Measurements from ENCODE around the gene CCDC33. TPM values are rescaled to one million over a fixed set of nuclear protein-coding genes. Genes with fewer than 3 reads are reported as not detected.

CCDC33 gene
- total and polyA plus RNA-seq, 2 experiments from 2014 or later = 2.6 to 2.8 TPM

DNA sequence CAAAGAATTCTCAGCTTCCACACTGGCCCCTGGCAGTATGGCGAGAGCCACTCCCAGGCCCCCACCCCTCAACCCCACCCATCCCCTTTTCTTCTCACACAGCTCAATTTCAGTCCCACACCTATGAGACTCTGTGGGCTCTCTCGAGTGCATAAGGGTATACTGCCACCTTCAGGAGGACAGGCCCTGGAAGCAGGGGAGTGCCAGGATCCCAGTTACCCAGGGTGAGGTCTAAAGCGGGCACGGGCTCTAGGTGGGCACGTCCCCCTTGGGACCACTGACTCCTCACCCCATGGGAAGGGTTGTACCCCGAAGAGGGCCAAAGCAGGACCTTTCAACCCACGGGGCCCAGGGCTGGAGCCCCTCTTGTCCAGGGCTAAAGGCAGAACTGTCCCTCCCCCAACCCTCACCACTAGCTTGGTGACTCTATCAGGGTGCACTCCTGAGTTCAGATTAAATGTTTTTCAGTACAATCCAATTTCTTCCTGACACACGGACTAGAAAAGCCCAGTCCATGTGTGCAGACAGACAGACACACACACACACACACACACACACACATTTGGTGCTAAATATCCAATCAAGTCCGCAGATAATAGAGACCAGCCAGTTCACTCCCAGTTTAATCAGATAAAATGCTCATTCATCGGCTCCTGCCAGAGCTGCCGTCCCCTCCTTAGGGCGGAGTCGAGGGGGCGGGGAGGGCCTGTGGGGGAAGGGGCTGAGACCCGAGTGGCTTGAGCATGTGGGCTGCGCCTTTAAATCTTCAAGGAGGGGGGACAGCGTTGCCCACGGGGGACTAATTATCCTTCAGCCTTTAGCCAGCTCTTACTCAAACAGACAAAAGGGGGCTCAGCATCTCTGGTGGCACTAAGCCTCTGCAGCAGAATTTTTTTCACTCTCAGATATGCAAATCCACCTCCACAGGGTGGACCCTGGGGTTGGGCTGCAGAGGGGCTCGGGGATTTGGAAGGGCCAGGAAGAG is 72.0 kb downstream of the CCDC33 start:
- Histone ChIP-seq H3K79me2 (replicated peaks; ENCODE audit: insufficient read depth) (no peaks in the 10 kb centered on the region), H3K4me1 (ENCODE audit: insufficient read depth) (peaks cover 39% of the 10 kb centered on the region), H4K20me1 (replicated peaks; ENCODE audit: insufficient read depth) (no peaks in the 10 kb centered on the region), H3K36me3 (ENCODE audit: insufficient read depth) (no peaks in the 10 kb centered on the region), H3K27ac (ENCODE audit: low read depth) (no peak overlapping the region), H3K4me3 (peak overlapping the region; percentile 36; the same call in 1 of the 2 replicates), H3F3A (replicated peaks; ENCODE audit: low read depth) (no peaks in the 10 kb centered on the region), H3K9me2 (ENCODE audit: insufficient read depth) (no peaks in the 10 kb centered on the region), H3K27me3 (ENCODE audit: insufficient read depth) (peaks cover 34% of the 10 kb centered on the region), H3K4me2 (peak overlapping the region; percentile 73), H2AFZ (0 out of 2 replicates have a peak overlapping the region, but pooled peaks have one; percentile 47)
- no peaks in the 10 kb centered on the region for H3K36me3 Mint-ChIP-seq (ENCODE audit: low read depth)
- peaks cover 43% of the 10 kb centered on the region for H3K27me3 Mint-ChIP-seq (ENCODE audit: insufficient read depth, low read depth, poor library complexity)
- H3K27ac Mint-ChIP-seq = no peak overlapping the region
- H3K4me1 Mint-ChIP-seq = peaks cover 63% of the 10 kb centered on the region
- DNase-seq (ENCODE audit: low spot score) = peak; percentile 82
- H3K4me3 Mint-ChIP-seq = peak overlapping the region; percentile 36; the same call in 2 of the 3 replicates
- ATAC-seq = peak; percentile 78
- no peaks in the 10 kb centered on the region; the same call in 2 of the 3 replicates for H3K9me3 Mint-ChIP-seq
- no peak for TF ChIP-seq EZH2 (IDR thresholded peaks at IDR 0.05; ENCODE audit: low read depth, unreplicated experiment)
- TF ChIP-seq, protein P1, sequence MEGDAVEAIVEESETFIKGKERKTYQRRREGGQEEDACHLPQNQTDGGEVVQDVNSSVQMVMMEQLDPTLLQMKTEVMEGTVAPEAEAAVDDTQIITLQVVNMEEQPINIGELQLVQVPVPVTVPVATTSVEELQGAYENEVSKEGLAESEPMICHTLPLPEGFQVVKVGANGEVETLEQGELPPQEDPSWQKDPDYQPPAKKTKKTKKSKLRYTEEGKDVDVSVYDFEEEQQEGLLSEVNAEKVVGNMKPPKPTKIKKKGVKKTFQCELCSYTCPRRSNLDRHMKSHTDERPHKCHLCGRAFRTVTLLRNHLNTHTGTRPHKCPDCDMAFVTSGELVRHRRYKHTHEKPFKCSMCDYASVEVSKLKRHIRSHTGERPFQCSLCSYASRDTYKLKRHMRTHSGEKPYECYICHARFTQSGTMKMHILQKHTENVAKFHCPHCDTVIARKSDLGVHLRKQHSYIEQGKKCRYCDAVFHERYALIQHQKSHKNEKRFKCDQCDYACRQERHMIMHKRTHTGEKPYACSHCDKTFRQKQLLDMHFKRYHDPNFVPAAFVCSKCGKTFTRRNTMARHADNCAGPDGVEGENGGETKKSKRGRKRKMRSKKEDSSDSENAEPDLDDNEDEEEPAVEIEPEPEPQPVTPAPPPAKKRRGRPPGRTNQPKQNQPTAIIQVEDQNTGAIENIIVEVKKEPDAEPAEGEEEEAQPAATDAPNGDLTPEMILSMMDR (conservative IDR thresholded peaks at IDR 0.05; ENCODE audit: low read depth in 2 of 2) = peak; percentile 70 to 90

DNA sequence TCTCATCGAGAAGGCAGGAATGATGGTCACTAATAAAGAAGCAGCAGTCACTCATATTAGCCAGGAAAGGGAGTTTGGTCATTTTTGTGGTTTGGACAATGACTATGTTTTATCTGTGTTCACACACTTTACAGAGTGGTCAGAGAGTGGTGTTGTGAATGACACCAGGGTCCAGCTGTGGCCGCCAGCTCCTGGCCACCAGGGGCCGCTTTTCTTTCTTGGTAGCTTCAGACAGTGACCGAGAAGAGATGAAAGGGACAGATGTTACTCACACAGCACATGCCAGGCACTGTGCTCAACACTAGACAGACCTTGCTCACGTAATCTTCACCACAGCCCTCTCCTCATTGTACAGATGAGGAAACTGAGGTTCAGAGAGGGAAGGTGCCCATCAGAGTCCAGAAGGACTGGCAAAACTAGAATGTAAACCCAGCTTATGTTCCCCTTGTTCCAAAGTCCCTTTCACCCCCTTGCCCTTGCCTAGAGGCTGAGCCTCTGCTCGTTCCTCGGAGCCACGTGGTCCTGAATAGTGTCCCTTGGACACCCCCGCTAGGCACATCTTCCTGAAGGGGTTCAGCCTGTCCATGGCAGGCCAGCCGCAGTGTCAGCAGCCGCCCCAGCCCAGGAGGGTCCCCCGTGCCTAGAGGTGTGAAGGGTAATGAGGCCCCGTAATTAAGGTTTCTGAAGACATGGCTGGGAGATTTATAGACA is 75.8 kb downstream of the CCDC33 start:
- DNase-seq (ENCODE audit: low spot score) = peak; percentile 69

More for the DNA sequence above, 75.8 kb downstream of the CCDC33 start:
- H2AFZ ChIP-seq = no peak overlapping the region
- peaks cover 58% of the 10 kb centered on the region for H3K4me1 Mint-ChIP-seq
- H3K27me3 ChIP-seq (ENCODE audit: insufficient read depth) = 0 out of 2 replicates have a peak, but pooled peaks cover 8% of the 10 kb centered on the region
- no peak overlapping the region for H3K27ac Mint-ChIP-seq
- peaks cover 32% of the 10 kb centered on the region for H3K27me3 Mint-ChIP-seq (ENCODE audit: insufficient read depth, low read depth, poor library complexity)
- H3F3A ChIP-seq (replicated peaks; ENCODE audit: low read depth) = no peaks in the 10 kb centered on the region
- H3K4me1 ChIP-seq (ENCODE audit: insufficient read depth) = peaks cover 32% of the 10 kb centered on the region
- no peaks in the 10 kb centered on the region for H3K79me2 ChIP-seq (replicated peaks; ENCODE audit: insufficient read depth)
- peak; percentile 42 for ATAC-seq
- no peak overlapping the region for H3K4me3 Mint-ChIP-seq
- H3K4me2 ChIP-seq = 0 out of 2 replicates have a peak overlapping the region, but pooled peaks have one; percentile 9
- no peaks in the 10 kb centered on the region for H3K36me3 Mint-ChIP-seq (ENCODE audit: low read depth)
- TF ChIP-seq, protein P2, sequence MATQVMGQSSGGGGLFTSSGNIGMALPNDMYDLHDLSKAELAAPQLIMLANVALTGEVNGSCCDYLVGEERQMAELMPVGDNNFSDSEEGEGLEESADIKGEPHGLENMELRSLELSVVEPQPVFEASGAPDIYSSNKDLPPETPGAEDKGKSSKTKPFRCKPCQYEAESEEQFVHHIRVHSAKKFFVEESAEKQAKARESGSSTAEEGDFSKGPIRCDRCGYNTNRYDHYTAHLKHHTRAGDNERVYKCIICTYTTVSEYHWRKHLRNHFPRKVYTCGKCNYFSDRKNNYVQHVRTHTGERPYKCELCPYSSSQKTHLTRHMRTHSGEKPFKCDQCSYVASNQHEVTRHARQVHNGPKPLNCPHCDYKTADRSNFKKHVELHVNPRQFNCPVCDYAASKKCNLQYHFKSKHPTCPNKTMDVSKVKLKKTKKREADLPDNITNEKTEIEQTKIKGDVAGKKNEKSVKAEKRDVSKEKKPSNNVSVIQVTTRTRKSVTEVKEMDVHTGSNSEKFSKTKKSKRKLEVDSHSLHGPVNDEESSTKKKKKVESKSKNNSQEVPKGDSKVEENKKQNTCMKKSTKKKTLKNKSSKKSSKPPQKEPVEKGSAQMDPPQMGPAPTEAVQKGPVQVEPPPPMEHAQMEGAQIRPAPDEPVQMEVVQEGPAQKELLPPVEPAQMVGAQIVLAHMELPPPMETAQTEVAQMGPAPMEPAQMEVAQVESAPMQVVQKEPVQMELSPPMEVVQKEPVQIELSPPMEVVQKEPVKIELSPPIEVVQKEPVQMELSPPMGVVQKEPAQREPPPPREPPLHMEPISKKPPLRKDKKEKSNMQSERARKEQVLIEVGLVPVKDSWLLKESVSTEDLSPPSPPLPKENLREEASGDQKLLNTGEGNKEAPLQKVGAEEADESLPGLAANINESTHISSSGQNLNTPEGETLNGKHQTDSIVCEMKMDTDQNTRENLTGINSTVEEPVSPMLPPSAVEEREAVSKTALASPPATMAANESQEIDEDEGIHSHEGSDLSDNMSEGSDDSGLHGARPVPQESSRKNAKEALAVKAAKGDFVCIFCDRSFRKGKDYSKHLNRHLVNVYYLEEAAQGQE (IDR thresholded peaks at IDR 0.05; ENCODE audit: unreplicated experiment) = no peak
- TF ChIP-seq, protein P1 (conservative IDR thresholded peaks at IDR 0.05; ENCODE audit: low read depth in 2 of 2) = peak; percentile 75 to 79
- no peaks in the 10 kb centered on the region for H3K9me2 ChIP-seq (ENCODE audit: insufficient read depth)
- H3K36me3 ChIP-seq (ENCODE audit: insufficient read depth) = no peaks in the 10 kb centered on the region
- H3K4me3 ChIP-seq = no peak overlapping the region
- H3K9me3 Mint-ChIP-seq = no peaks in the 10 kb centered on the region; the same call in 2 of the 3 replicates
- no peak overlapping the region for H3K27ac ChIP-seq (ENCODE audit: low read depth)
- no peaks in the 10 kb centered on the region for H4K20me1 ChIP-seq (replicated peaks; ENCODE audit: insufficient read depth)

Measured in GM23338 (cell line).